SK-N-MC (cell line): ENCODE results near the gene TEPSIN.

Experiments
- EZH2 ChIP-seq: fragments of 200-600 bp; sonication (generic); IDR thresholded peaks from one replicate; pipeline ENCODE4 v1.6.1; 2017; ENCODE audit warnings: antibody characterized with exemption
- FOXP2 ChIP-seq: optimal IDR thresholded peaks from 2 replicates; pipeline ENCODE3; 2011; ENCODE audit warnings: mild to moderate bottlenecking, moderate library complexity; ENCODE audit not compliant: insufficient read depth; ENCODE audit errors: extremely low read length, control extremely low read depth
- POLR2AphosphoS5 ChIP-seq: IDR thresholded peaks from 2 replicates; pipeline ENCODE4 v1.6.1; 2012; ENCODE audit warnings: mild to moderate bottlenecking, low read depth, low read length, borderline replicate concordance

GRCh38 chr17:81242421-81243332, 3.8 kb upstream of the TEPSIN start:
- TF ChIP-seq POLR2AphosphoS5 (no peak), EZH2 (no peak), FOXP2 (no peak)
